ENCODE data around the gene RASAL2. TPM values are rescaled to one million over a fixed set of nuclear protein-coding genes. Genes with fewer than 3 reads are reported as not detected.

Gene RASAL2
- total and polyA plus RNA-seq, 2 of the 4 experiments (the other 2 are of a cell fraction): 13.1 to 20.6 TPM

- H3K23ac ChIP-seq (ENCODE audit: low read depth, low read length): 0 out of 2 replicates have a peak overlapping the region, but pooled peaks have one; percentile 50
- peaks cover 17% of the 10 kb centered on the region for H3K9me1 ChIP-seq (ENCODE audit: insufficient read depth, low read length)
- H3K27me3 ChIP-seq (ENCODE audit: control insufficient read depth, insufficient read depth, low read length): no peaks in the 10 kb centered on the region
- no TSS peak for BruUV-seq (replicated peaks)
- peak overlapping the region; percentile 37; the same call in 1 of the 2 replicates for H2BK120ac ChIP-seq (ENCODE audit: low read depth, low read length)
- no peak overlapping the region for H3K4me3 ChIP-seq (ENCODE audit: insufficient read depth, low read depth, low read length)
- H3K4me2 ChIP-seq (ENCODE audit: low read depth, low read length): peak overlapping the region; percentile 7
- H3K9me3 ChIP-seq (ENCODE audit: control insufficient read depth, insufficient read depth, low read length): no peaks in the 10 kb centered on the region
- H3K9ac ChIP-seq (ENCODE audit: low read depth, low read length): no peak overlapping the region; the same call in 1 of the 2 replicates
- H4K20me1 ChIP-seq (ENCODE audit: insufficient read depth, low read length): no peaks in the 10 kb centered on the region
- H3K27ac ChIP-seq (ENCODE audit: insufficient read depth, low read length): no peak overlapping the region
- peaks cover 9% of the 10 kb centered on the region; the same call in 1 of the 2 replicates for H3K4me1 ChIP-seq (ENCODE audit: control insufficient read depth, insufficient read depth, low read length)
- peak overlapping the region; percentile 37 for H2AK5ac ChIP-seq (ENCODE audit: low read depth, low read length)
- ChIA-PET POLR2A (ENCODE audit: unreplicated experiment) (interaction anchor here (0.6 to 0.7 kb wide), 3 partner anchors 13 to 225 kb away, joined by 3 to 7 read pairs (median 4); no protein-coding TSS in a partner anchor), CTCF (interaction anchor here (0.6 kb wide), 1 partner anchor 93 kb away, joined by 5 read pairs; no protein-coding TSS in a partner anchor)
- dilution Hi-C loops (cut with HindIII; ENCODE audit: low sequenced_read_pairs, unreplicated experiment) (no loop called here), intact Hi-C loops (cut with micrococcal nuclease) (no loop called here), in situ Hi-C loops (cut with MboI; ENCODE audit: low sequenced_read_pairs) (no loop called here)
- H2AK9ac ChIP-seq (replicated peaks; ENCODE audit: low read depth, low read length, poor library complexity): no peak overlapping the region
- peak overlapping the region; percentile 31; the same call in 1 of the 3 replicates for H2BK15ac ChIP-seq (ENCODE audit: low read depth, low read length)
- 0 out of 2 replicates have a peak overlapping the region, but pooled peaks have one; percentile 46 for H2BK20ac ChIP-seq (ENCODE audit: low read depth, low read length)
- no peak for TF ChIP-seq CHD1 (IDR thresholded peaks at IDR 0.05; ENCODE audit: low read depth, low read length)
- TF ChIP-seq ELK1 (IDR thresholded peaks at IDR 0.05; ENCODE audit: borderline replicate concordance, low read depth, low read length): no peak
- TF ChIP-seq CEBPB (IDR thresholded peaks at IDR 0.05; ENCODE audit: low read depth, low read length): 0 out of 2 replicates have a peak, but pooled peaks have one; percentile 5
- TF ChIP-seq RAD21 (IDR thresholded peaks at IDR 0.05; ENCODE audit: low read length): no peak
- TF ChIP-seq MXI1 (IDR thresholded peaks at IDR 0.05; ENCODE audit: borderline replicate concordance, low read depth, low read length): no peak
- TF ChIP-seq SMC3 (IDR thresholded peaks at IDR 0.05; ENCODE audit: low read depth, low read length): no peak
- TF ChIP-seq BHLHE40 (IDR thresholded peaks at IDR 0.05; ENCODE audit: low read depth, low read length): no peak
- no peak overlapping the region for H3K56ac ChIP-seq (ENCODE audit: extremely low read depth, insufficient read depth, low read length)
- H4K5ac ChIP-seq (ENCODE audit: low read depth, low read length): peak overlapping the region; percentile 35
- no peak overlapping the region for H4K91ac ChIP-seq (ENCODE audit: insufficient read depth, low read depth, low read length)
- H3K18ac ChIP-seq (ENCODE audit: low read depth, low read length): no peak overlapping the region
- H3K4ac ChIP-seq (ENCODE audit: low read depth, low read length): peak overlapping the region; percentile 69
- H3K36me3 ChIP-seq (ENCODE audit: control insufficient read depth, insufficient read depth, low read length): no peaks in the 10 kb centered on the region
- no peak overlapping the region for H2BK5ac ChIP-seq (ENCODE audit: low read depth, low read length, poor library complexity, severe bottlenecking)
- ATAC-seq (ENCODE audit: low read depth): no peak
- peak overlapping the region; percentile 24; the same call in 1 of the 2 replicates for H3K14ac ChIP-seq (replicated peaks; ENCODE audit: low read depth, low read length)
- 42% methylated on average over 6 of the region's 10 CpGs; no CpG with 5 or more reads in 1 of the 2 experiments for WGBS, 2 experiments (ENCODE audit: extremely low coverage in 2 of 2, insufficient read length in 1 of 2)
- H3K79me1 ChIP-seq (ENCODE audit: low read depth in 1 of 2, low read length in 2 of 2): no peaks in the 10 kb centered on the region
- peak overlapping the region; percentile 49 to 59; a peak in 3 of 4 replicates for H4K8ac ChIP-seq (ENCODE audit: low read depth in 2 of 2, low read length in 2 of 2)
- DNase-seq: peak; percentile 27
- H2AFZ ChIP-seq (replicated peaks; ENCODE audit: low read length, poor library complexity): peak overlapping the region; percentile 87
These were observed 41.0 kb upstream of the RASAL2 start for GRCh38 chr1:178052650-178053461.
